IMR-90 (cell line): ENCODE measurements around the gene LGALSL. TPM values are rescaled to one million over a fixed set of nuclear protein-coding genes. Genes with fewer than 3 reads are reported as not detected.

ENCODE experiments used
- ATAC-seq: fragments of 200-7000 bp; cut with Tn5 transposase; 2 replicates; pipeline ENCODE4 v1.9.1; 2020; ENCODE audit warnings: low read depth, mild to moderate bottlenecking, moderate library complexity
- BruUV-seq: library from RNA; stranded (reverse); fragments of 400-500 nt; replicated peaks from 2 replicates; lab custom pipeline; 2021; lab: Mats Ljungman, UMichigan
- CTCF ChIA-PET: fragments of 300-600 bp; formaldehyde crosslinking; extraction: SDS; loops from one replicate; lab custom pipeline; 2021; ENCODE audit warnings: antibody characterized with exemption; lab: Yijun Ruan, JAX
- POLR2A ChIA-PET: fragments of 300-600 bp; sonication (Branson Sonifier 250); formaldehyde crosslinking; loops from one replicate; lab custom pipeline; 2022; ENCODE audit warnings: antibody characterized with exemption; ENCODE audit not compliant: unreplicated experiment; lab: Charles Lee
- DNase-seq: peaks from one replicate; pipeline ENCODE4 v3.0.0; 2013
- H2AFZ ChIP-seq: replicated peaks from 2 replicates; pipeline ENCODE3; 2013; ENCODE audit warnings: low read length, mild to moderate bottlenecking; ENCODE audit not compliant: poor library complexity
- H2AK5ac ChIP-seq: 2 replicates; pipeline ENCODE4 v1.6.1; 2013; ENCODE audit warnings: low read depth, low read length, inconsistent platforms
- H2AK9ac ChIP-seq: replicated peaks from 2 replicates; pipeline ENCODE3; 2013; ENCODE audit warnings: mild to moderate bottlenecking, low read depth, low read length, moderate library complexity; ENCODE audit not compliant: poor library complexity
- H2BK120ac ChIP-seq: 2 replicates; pipeline ENCODE4 v1.6.1; 2013; ENCODE audit warnings: low read depth, low read length, inconsistent platforms
- H2BK15ac ChIP-seq: 3 replicates; pipeline ENCODE4 v1.6.1; 2013; ENCODE audit warnings: low read depth, low read length, inconsistent platforms
- H2BK20ac ChIP-seq: 2 replicates; pipeline ENCODE4 v1.6.1; 2013; ENCODE audit warnings: low read depth, mild to moderate bottlenecking, inconsistent platforms, low read length, moderate library complexity
- H2BK5ac ChIP-seq: 2 replicates; pipeline ENCODE4 v1.6.1; 2013; ENCODE audit warnings: mild to moderate bottlenecking, low read depth, low read length, inconsistent platforms; ENCODE audit not compliant: poor library complexity, severe bottlenecking
- H3K14ac ChIP-seq: replicated peaks from 2 replicates; pipeline ENCODE4 v1.6.1; 2013; ENCODE audit warnings: low read depth, low read length, inconsistent platforms
- H3K18ac ChIP-seq: 2 replicates; pipeline ENCODE4 v1.6.1; 2013; ENCODE audit warnings: low read depth, low read length, control low read depth
- H3K23ac ChIP-seq: 2 replicates; pipeline ENCODE4 v1.6.1; 2013; ENCODE audit warnings: low read depth, low read length, inconsistent platforms
- H3K27ac ChIP-seq: 2 replicates; pipeline ENCODE4 v1.5.1; 2013; ENCODE audit warnings: mild to moderate bottlenecking, control low read depth, low read length; ENCODE audit not compliant: insufficient read depth
- H3K27me3 ChIP-seq: 2 replicates; pipeline ENCODE4 v1.6.1; 2013; ENCODE audit warnings: low read length; ENCODE audit not compliant: control insufficient read depth, insufficient read depth
- H3K36me3 ChIP-seq: 2 replicates; pipeline ENCODE4 v1.6.1; 2013; ENCODE audit warnings: low read length, mixed read lengths; ENCODE audit not compliant: control insufficient read depth, insufficient read depth
- H3K4ac ChIP-seq: 2 replicates; pipeline ENCODE4 v1.6.1; 2013; ENCODE audit warnings: low read depth, low read length, inconsistent platforms
- H3K4me1 ChIP-seq: 2 replicates; pipeline ENCODE4 v1.6.1; 2013; ENCODE audit warnings: low read length, mixed read lengths; ENCODE audit not compliant: control insufficient read depth, insufficient read depth
- H3K4me2 ChIP-seq: 2 replicates; pipeline ENCODE4 v1.6.1; 2013; ENCODE audit warnings: low read depth, mild to moderate bottlenecking, control low read depth, low read length, moderate library complexity
- H3K4me3 ChIP-seq: 2 replicates; pipeline ENCODE4 v1.5.1; 2013; ENCODE audit warnings: low read depth, mild to moderate bottlenecking, control low read depth, low read length, moderate library complexity; ENCODE audit not compliant: insufficient read depth
- H3K56ac ChIP-seq: 2 replicates; pipeline ENCODE4 v1.6.1; 2013; ENCODE audit warnings: low read length, inconsistent platforms; ENCODE audit not compliant: insufficient read depth; ENCODE audit errors: extremely low read depth
- H3K79me1 ChIP-seq, 2 experiments: 2 replicates each; pipeline ENCODE4 v1.6.1; 2013; ENCODE audit warnings: low read length in 2 of 2, inconsistent platforms in 1 of 2, low read depth in 1 of 2
- H3K9ac ChIP-seq: 2 replicates; pipeline ENCODE4 v1.6.1; 2013; ENCODE audit warnings: low read depth, low read length, control low read depth
- H3K9me1 ChIP-seq: 2 replicates; pipeline ENCODE4 v1.6.1; 2013; ENCODE audit warnings: low read length, inconsistent platforms; ENCODE audit not compliant: insufficient read depth
- H3K9me3 ChIP-seq: 2 replicates; pipeline ENCODE4 v1.6.1; 2013; ENCODE audit warnings: low read length; ENCODE audit not compliant: control insufficient read depth, insufficient read depth
- H4K20me1 ChIP-seq: 2 replicates; pipeline ENCODE4 v1.6.1; 2013; ENCODE audit warnings: low read length, inconsistent platforms; ENCODE audit not compliant: insufficient read depth
- H4K5ac ChIP-seq: 2 replicates; pipeline ENCODE4 v1.6.1; 2013; ENCODE audit warnings: mild to moderate bottlenecking, low read depth, low read length, control low read depth
- H4K8ac ChIP-seq, 2 experiments: 2 replicates each; pipeline ENCODE4 v1.6.1; 2013; ENCODE audit warnings: low read depth in 2 of 2, low read length in 2 of 2, control low read depth in 1 of 2, inconsistent platforms in 1 of 2
- H4K91ac ChIP-seq: 2 replicates; pipeline ENCODE4 v1.6.1; 2013; ENCODE audit warnings: low read depth, low read length, inconsistent platforms; ENCODE audit not compliant: insufficient read depth
- BHLHE40 ChIP-seq: fragments of 150-350 bp; IDR thresholded peaks from 2 replicates; pipeline ENCODE4 v1.6.1; 2016; ENCODE audit warnings: mild to moderate bottlenecking, low read depth, low read length
- CEBPB ChIP-seq: IDR thresholded peaks from 2 replicates; pipeline ENCODE4 v1.6.1; 2012; ENCODE audit warnings: low read depth, low read length, improper control_type of control experiment
- CHD1 ChIP-seq: IDR thresholded peaks from 2 replicates; pipeline ENCODE4 v1.6.1; 2012; ENCODE audit warnings: low read depth, low read length, improper control_type of control experiment
- CTCF ChIP-seq: conservative IDR thresholded peaks from 2 replicates; pipeline ENCODE4 v1.5.1; 2012; ENCODE audit warnings: mild to moderate bottlenecking, low read depth, low read length, improper control_type of control experiment
- ELK1 ChIP-seq: fragments of 150-350 bp; IDR thresholded peaks from 2 replicates; pipeline ENCODE4 v1.6.1; 2016; ENCODE audit warnings: low read depth, mild to moderate bottlenecking, low read length, moderate library complexity, borderline replicate concordance
- FOS ChIP-seq: fragments of 150-350 bp; IDR thresholded peaks from 2 replicates; pipeline ENCODE4 v1.6.1; 2016; ENCODE audit warnings: low read depth, low read length
- MAFK ChIP-seq: IDR thresholded peaks from 2 replicates; pipeline ENCODE4 v1.6.1; 2012; ENCODE audit warnings: low read depth, low read length, improper control_type of control experiment
- MAZ ChIP-seq: IDR thresholded peaks from 2 replicates; pipeline ENCODE4 v1.6.1; 2012; ENCODE audit warnings: low read depth, mild to moderate bottlenecking, low read length, improper control_type of control experiment, moderate library complexity, borderline replicate concordance
- MXI1 ChIP-seq: IDR thresholded peaks from 2 replicates; pipeline ENCODE4 v1.6.1; 2012; ENCODE audit warnings: low read depth, mild to moderate bottlenecking, low read length, moderate library complexity, borderline replicate concordance
- NFE2L2 ChIP-seq: fragments of 150-350 bp; IDR thresholded peaks from 2 replicates; pipeline ENCODE4 v1.6.1; 2016; ENCODE audit warnings: low read depth, mild to moderate bottlenecking, low read length
- POLR2A ChIP-seq: IDR thresholded peaks from 2 replicates; pipeline ENCODE4 v1.6.1; 2012; ENCODE audit warnings: mild to moderate bottlenecking, low read depth, low read length
- RAD21 ChIP-seq: IDR thresholded peaks from 2 replicates; pipeline ENCODE4 v1.6.1; 2012; ENCODE audit warnings: low read length, improper control_type of control experiment
- RCOR1 ChIP-seq: IDR thresholded peaks from 2 replicates; pipeline ENCODE4 v1.6.1; 2012; ENCODE audit warnings: mild to moderate bottlenecking, low read length, improper control_type of control experiment; ENCODE audit not compliant: insufficient replicate concordance
- RFX5 ChIP-seq: IDR thresholded peaks from 2 replicates; pipeline ENCODE4 v1.8.0; 2012; ENCODE audit warnings: low read depth, mild to moderate bottlenecking, low read length, moderate library complexity
- SMC3 ChIP-seq: fragments of 150-350 bp; IDR thresholded peaks from 2 replicates; pipeline ENCODE4 v1.6.1; 2016; ENCODE audit warnings: low read depth, mild to moderate bottlenecking, antibody characterized with exemption, low read length, moderate library complexity
- USF2 ChIP-seq: fragments of 150-350 bp; IDR thresholded peaks from 2 replicates; pipeline ENCODE4 v1.6.1; 2017; ENCODE audit warnings: mild to moderate bottlenecking, antibody characterized with exemption, low read length, low read depth
- WGBS, 2 experiments: methylation state at CpG; one replicate each; pipeline versions ENCODE4 v1.1.5 to v1.1.7; 2013; ENCODE audit warnings: missing lambda C conversion rate in 2 of 2; ENCODE audit not compliant: insufficient read length in 1 of 2; ENCODE audit errors: extremely low coverage in 2 of 2; 5-methylcytosine and 5-hydroxymethylcytosine counted together
- dilution Hi-C: fragments of 300-500 bp; cut with HindIII; formaldehyde crosslinking; loops from one replicate; pipeline ENCODE4 v1.14.3; 2018; ENCODE audit warnings: low sequenced_read_pairs; ENCODE audit not compliant: unreplicated experiment
- in situ Hi-C: fragments of 300-500 bp; cut with MboI; formaldehyde crosslinking; loops from 3 replicates; pipeline ENCODE4 v1.14.3; 2019; ENCODE audit warnings: low sequenced_read_pairs, inconsistent platforms, mixed read lengths
- intact Hi-C: fragments of 100-400 bp; cut with micrococcal nuclease; formaldehyde crosslinking; loops from 2 replicates; pipeline ENCODE4 v1.10.0; 2022
- polyA plus RNA-seq, 3 experiments: library from polyadenylated mRNA; depleted of rRNA; stranded (reverse); fragments of >200 nt; gene quantifications; 2 replicates each; pipeline ENCODE4 v1.2.3, GENCODE V29; 2012; ENCODE audit warnings: low replicate concordance in 1 of 3
- total RNA-seq: library from RNA; depleted of rRNA; stranded (reverse); fragments of >200 nt; gene quantifications from 2 replicates; pipeline ENCODE4 v1.2.3, GENCODE V29; 2012

The LGALSL gene
- total and polyA plus RNA-seq, 2 of the 4 experiments (the other 2 are of a cell fraction), result 0.86 to 2.9 TPM

- DNase-seq (no peak), ATAC-seq (no peak)
- H3K4me1 ChIP-seq, result no peaks in the 10 kb centered on the region
- H3K27ac ChIP-seq, result no peak overlapping the region
- TF ChIP-seq CHD1 (no peak), SMC3 (no peak), MAZ (no peak), NFE2L2 (no peak), RAD21 (no peak), ELK1 (no peak), FOS (no peak), RCOR1 (no peak), MAFK (no peak), CEBPB (no peak), RFX5 (no peak), CTCF (no peak), MXI1 (no peak), USF2 (no peak), BHLHE40 (no peak), POLR2A (no peak)
- POLR2A ChIA-PET, result no interaction called here
- no peak overlapping the region for H3K14ac ChIP-seq
- no peak overlapping the region for H3K23ac ChIP-seq
- H3K79me1 ChIP-seq, result no peaks in the 10 kb centered on the region
- CTCF ChIA-PET, result no interaction called here
- no peak overlapping the region for H4K91ac ChIP-seq
- no peak overlapping the region for H3K56ac ChIP-seq
- no peak overlapping the region for H3K9ac ChIP-seq
- no peaks in the 10 kb centered on the region for H3K9me1 ChIP-seq
- no peak overlapping the region for H2AK5ac ChIP-seq
- H2BK20ac ChIP-seq, result no peak overlapping the region
- dilution Hi-C loops (no loop called here), in situ Hi-C loops (no loop called here), intact Hi-C loops (no loop called here)
- H2BK120ac ChIP-seq, result no peak overlapping the region
- H2AK9ac ChIP-seq, result no peak overlapping the region
- no peak overlapping the region for H2BK15ac ChIP-seq
- 35% methylated on average over 4 of the region's 4 CpGs; no CpG with 5 or more reads in 1 of the 2 experiments for WGBS, 2 experiments
- no peaks in the 10 kb centered on the region for H3K9me3 ChIP-seq
- BruUV-seq, result no TSS peak
- H4K20me1 ChIP-seq, result no peaks in the 10 kb centered on the region
- no peaks in the 10 kb centered on the region for H3K36me3 ChIP-seq
- no peak overlapping the region for H4K5ac ChIP-seq
- no peak overlapping the region for H3K4ac ChIP-seq
- H4K8ac ChIP-seq, result no peak overlapping the region
- H3K27me3 ChIP-seq, result peaks cover 47% of the 10 kb centered on the region
- H2BK5ac ChIP-seq, result no peak overlapping the region
- no peak overlapping the region for H2AFZ ChIP-seq
- H3K18ac ChIP-seq, result no peak overlapping the region
- H3K4me3 ChIP-seq, result no peak overlapping the region
- H3K4me2 ChIP-seq, result no peak overlapping the region
These were observed 41.3 kb upstream of the LGALSL start for GRCh38 chr2:64412671-64413070.
